Cardiac muscle cell (in vitro differentiated cells and primary cell): ENCODE results near the gene PNLIPRP1. TPM values are rescaled to one million over a fixed set of nuclear protein-coding genes. Genes with fewer than 3 reads are reported as not detected.

Experiments used
- DNase-seq, 2 donors: peaks; one replicate each; pipeline versions ENCODE4 v3.0.0 to v3.0.0-alpha.2; 2010 to 2017; ENCODE audit warnings: low read depth in 1 of 2, low spot score in 1 of 2
- H3K27ac ChIP-seq: fragments of 200-600 bp; sonication (generic); 2 replicates; pipeline ENCODE4 v1.5.1; 2016
- H3K27me3 ChIP-seq: fragments of 200-600 bp; sonication (generic); 2 replicates; pipeline ENCODE4 v1.6.0; 2016; ENCODE audit warnings: control low read depth
- H3K36me3 ChIP-seq: fragments of 200-600 bp; sonication (generic); 2 replicates; pipeline ENCODE4 v1.5.1; 2016; ENCODE audit warnings: control low read depth
- H3K4me1 ChIP-seq: fragments of 200-600 bp; sonication (generic); 2 replicates; pipeline ENCODE4 v1.8.1; 2017; ENCODE audit warnings: low read depth, mild to moderate bottlenecking, mixed run types
- H3K4me3 ChIP-seq: fragments of 200-600 bp; sonication (generic); 2 replicates; pipeline ENCODE4 v1.5.1; 2016; ENCODE audit warnings: mild to moderate bottlenecking
- H3K9me3 ChIP-seq: fragments of 200-600 bp; sonication (generic); 2 replicates; pipeline ENCODE4 v1.5.1; 2017; ENCODE audit warnings: low read depth, mild to moderate bottlenecking, control low read depth
- CTCF ChIP-seq: IDR thresholded peaks from 2 replicates; pipeline ENCODE4 v1.5.1; 2012; ENCODE audit warnings: low read depth, mild to moderate bottlenecking, low read length
- polyA plus RNA-seq: library from polyadenylated mRNA; unstranded; fragments of >200 nt; fragmentation: Nextera tagmentation; extraction: Ambion mirVana; gene quantifications from 2 replicates; pipeline ENCODE4 v1.2.1, GENCODE V29; 2016
- total RNA-seq: library from RNA; depleted of rRNA; stranded (reverse); fragments of >200 nt; gene quantifications from 2 replicates; pipeline ENCODE4 v1.2.3, GENCODE V29; 2016

Gene PNLIPRP1
- total and polyA plus RNA-seq, 2 experiments from 2014 or later, result not detected

GRCh38 chr10:116631871-116632295 is 41.1 kb downstream of the PNLIPRP1 start:
- Histone ChIP-seq H3K27ac (no peak overlapping the region), H3K4me3 (no peak overlapping the region), H3K27me3 (peaks cover 11% of the 10 kb centered on the region), H3K36me3 (no peaks in the 10 kb centered on the region), H3K4me1 (no peaks in the 10 kb centered on the region), H3K9me3 (no peaks in the 10 kb centered on the region)
- TF ChIP-seq CTCF, result no peak
- DNase-seq, result no peak

GRCh38 chr10:116632596-116633215 is 41.9 kb downstream of the PNLIPRP1 start:
- H3K9me3 ChIP-seq, result no peaks in the 10 kb centered on the region
- TF ChIP-seq CTCF, result no peak

GRCh38 chr10:116633216-116633600 is 42.4 kb downstream of the PNLIPRP1 start:
- no peak overlapping the region for H3K4me3 ChIP-seq
- no peaks in the 10 kb centered on the region for H3K9me3 ChIP-seq
- H3K36me3 ChIP-seq, result no peaks in the 10 kb centered on the region
- no peak for TF ChIP-seq CTCF
- no peak overlapping the region for H3K27ac ChIP-seq
- H3K27me3 ChIP-seq, result no peaks in the 10 kb centered on the region
- H3K4me1 ChIP-seq, result no peaks in the 10 kb centered on the region
- DNase-seq, result no peak

More at GRCh38 chr10:116632596-116633215, 41.9 kb downstream of the PNLIPRP1 start:
- Histone ChIP-seq H3K27ac (no peak overlapping the region), H3K27me3 (peaks cover 4% of the 10 kb centered on the region), H3K4me1 (no peaks in the 10 kb centered on the region), H3K4me3 (no peak overlapping the region), H3K36me3 (no peaks in the 10 kb centered on the region)
- DNase-seq, result no peak

- Histone ChIP-seq H3K27me3 (no peaks in the 10 kb centered on the region), H3K9me3 (no peaks in the 10 kb centered on the region), H3K27ac (no peak overlapping the region), H3K36me3 (no peaks in the 10 kb centered on the region), H3K4me1 (no peaks in the 10 kb centered on the region), H3K4me3 (no peak overlapping the region)
- no peak for TF ChIP-seq CTCF
- DNase-seq, result no peak
Observed at GRCh38 chr10:116634126-116634975, 43.6 kb downstream of the PNLIPRP1 start.

GRCh38 chr10:116636385-116636784 is 45.6 kb downstream of the PNLIPRP1 start:
- Histone ChIP-seq H3K36me3 (no peaks in the 10 kb centered on the region), H3K9me3 (no peaks in the 10 kb centered on the region), H3K4me1 (no peaks in the 10 kb centered on the region), H3K4me3 (no peak overlapping the region), H3K27ac (no peak overlapping the region), H3K27me3 (no peaks in the 10 kb centered on the region)
- no peak for TF ChIP-seq CTCF
- no peak for DNase-seq
